ENCODE measurements around the gene ARHGEF9.

Gene ARHGEF9

GRCh38 chrX:63739885-63740284 is 45.1 kb downstream of the ARHGEF9 start:
- CTCF ChIA-PET, result no interaction called here
- Histone ChIP-seq H3K36me3 (ENCODE audit: control insufficient read depth in 2 of 2, insufficient read depth in 1 of 2, low read length in 2 of 2) (no peaks in the 10 kb centered on the region), H3K27ac (ENCODE audit: extremely low read depth, low read depth, low read length) (no peak overlapping the region), H3K4me3 (ENCODE audit: low read depth, low read length) (no peak overlapping the region), H3K9me3 (ENCODE audit: control insufficient read depth, insufficient read depth, low read depth, low read length) (no peaks in the 10 kb centered on the region; the same call in none of the 2 replicates), H3K4me1 (ENCODE audit: control insufficient read depth, insufficient read depth, low read length) (no peaks in the 10 kb centered on the region)
- TF ChIP-seq ZNF654 (tag by site-specific recombination; IDR thresholded peaks at IDR 0.05; ENCODE audit: low read depth) (no peak), ZNF48 (tag by site-specific recombination; IDR thresholded peaks at IDR 0.05) (no peak), ZNF157 (tag by site-specific recombination; IDR thresholded peaks at IDR 0.05) (no peak), ZNF10 (tag by site-specific recombination; IDR thresholded peaks at IDR 0.05) (no peak), EGR2 (tag by site-specific recombination; IDR thresholded peaks at IDR 0.05; ENCODE audit: low read depth) (no peak), ZNF274 (IDR thresholded peaks at IDR 0.05; ENCODE audit: low read length) (no peak), ZNF274 (tag by site-specific recombination; IDR thresholded peaks at IDR 0.05; ENCODE audit: borderline replicate concordance) (no peak), GLI4 (tag by site-specific recombination; IDR thresholded peaks at IDR 0.05) (no peak), IKZF3 (tag by site-specific recombination; IDR thresholded peaks at IDR 0.05) (no peak), ZNF19 (tag by site-specific recombination; IDR thresholded peaks at IDR 0.05; ENCODE audit: low read depth) (no peak), ZNF792 (tag by site-specific recombination; IDR thresholded peaks at IDR 0.05) (no peak), ZSCAN18 (tag by site-specific recombination; IDR thresholded peaks at IDR 0.05) (no peak), KLF10 (tag by site-specific recombination; IDR thresholded peaks at IDR 0.05) (no peak)
- TF ChIP-seq, protein P1, sequence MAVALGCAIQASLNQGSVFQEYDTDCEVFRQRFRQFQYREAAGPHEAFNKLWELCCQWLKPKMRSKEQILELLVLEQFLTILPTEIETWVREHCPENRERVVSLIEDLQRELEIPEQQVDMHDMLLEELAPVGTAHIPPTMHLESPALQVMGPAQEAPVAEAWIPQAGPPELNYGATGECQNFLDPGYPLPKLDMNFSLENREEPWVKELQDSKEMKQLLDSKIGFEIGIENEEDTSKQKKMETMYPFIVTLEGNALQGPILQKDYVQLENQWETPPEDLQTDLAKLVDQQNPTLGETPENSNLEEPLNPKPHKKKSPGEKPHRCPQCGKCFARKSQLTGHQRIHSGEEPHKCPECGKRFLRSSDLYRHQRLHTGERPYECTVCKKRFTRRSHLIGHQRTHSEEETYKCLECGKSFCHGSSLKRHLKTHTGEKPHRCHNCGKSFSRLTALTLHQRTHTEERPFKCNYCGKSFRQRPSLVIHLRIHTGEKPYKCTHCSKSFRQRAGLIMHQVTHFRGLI (tag by site-specific recombination; IDR thresholded peaks at IDR 0.05), result no peak
- POLR2A ChIA-PET, result no interaction called here

- H3K4me1 ChIP-seq (ENCODE audit: control insufficient read depth, insufficient read depth, low read length), result no peaks in the 10 kb centered on the region
- POLR2A ChIA-PET, result no interaction called here
- H3K27ac ChIP-seq (ENCODE audit: extremely low read depth, low read depth, low read length), result no peak overlapping the region
These were observed 46.3 kb downstream of the ARHGEF9 start for GRCh38 chrX:63738696-63739095.

More at GRCh38 chrX:63738696-63739095, 46.3 kb downstream of the ARHGEF9 start:
- H3K4me3 ChIP-seq (ENCODE audit: low read depth, low read length), result no peak overlapping the region
- no peaks in the 10 kb centered on the region for H3K36me3 ChIP-seq (ENCODE audit: control insufficient read depth in 2 of 2, insufficient read depth in 1 of 2, low read length in 2 of 2)
- TF ChIP-seq ZNF366 (tag by site-specific recombination; conservative IDR thresholded peaks at IDR 0.05), result no peak
- TF ChIP-seq, protein P2, sequence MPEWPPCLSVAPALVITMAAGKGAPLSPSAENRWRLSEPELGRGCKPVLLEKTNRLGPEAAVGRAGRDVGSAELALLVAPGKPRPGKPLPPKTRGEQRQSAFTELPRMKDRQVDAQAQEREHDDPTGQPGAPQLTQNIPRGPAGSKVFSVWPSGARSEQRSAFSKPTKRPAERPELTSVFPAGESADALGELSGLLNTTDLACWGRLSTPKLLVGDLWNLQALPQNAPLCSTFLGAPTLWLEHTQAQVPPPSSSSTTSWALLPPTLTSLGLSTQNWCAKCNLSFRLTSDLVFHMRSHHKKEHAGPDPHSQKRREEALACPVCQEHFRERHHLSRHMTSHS (tag by site-specific recombination; IDR thresholded peaks at IDR 0.05), result no peak
- no peak for TF ChIP-seq ZNF76 (tag by site-specific recombination; IDR thresholded peaks at IDR 0.05; ENCODE audit: borderline replicate concordance, low read depth)
- TF ChIP-seq ZNF133 (tag by site-specific recombination; IDR thresholded peaks at IDR 0.05), result no peak
- TF ChIP-seq ZFP41 (tag by site-specific recombination; IDR thresholded peaks at IDR 0.05; ENCODE audit: borderline replicate concordance), result no peak
- TF ChIP-seq ZNF530 (tag by site-specific recombination; IDR thresholded peaks at IDR 0.05; ENCODE audit: low read depth), result no peak
- no peak for TF ChIP-seq ZBTB7A (tag by site-specific recombination; IDR thresholded peaks at IDR 0.05; ENCODE audit: low read depth)
- TF ChIP-seq ZNF658 (tag by site-specific recombination; IDR thresholded peaks at IDR 0.05), result no peak
- no peak for TF ChIP-seq SCRT2 (tag by site-specific recombination; IDR thresholded peaks at IDR 0.05)
- TF ChIP-seq ZNF223 (tag by site-specific recombination; IDR thresholded peaks at IDR 0.05), result no peak
- no peak for TF ChIP-seq ZNF837 (tag by site-specific recombination; IDR thresholded peaks at IDR 0.05)
- TF ChIP-seq MYNN (tag by site-specific recombination; IDR thresholded peaks at IDR 0.05; ENCODE audit: borderline replicate concordance), result no peak
- TF ChIP-seq, protein P3, sequence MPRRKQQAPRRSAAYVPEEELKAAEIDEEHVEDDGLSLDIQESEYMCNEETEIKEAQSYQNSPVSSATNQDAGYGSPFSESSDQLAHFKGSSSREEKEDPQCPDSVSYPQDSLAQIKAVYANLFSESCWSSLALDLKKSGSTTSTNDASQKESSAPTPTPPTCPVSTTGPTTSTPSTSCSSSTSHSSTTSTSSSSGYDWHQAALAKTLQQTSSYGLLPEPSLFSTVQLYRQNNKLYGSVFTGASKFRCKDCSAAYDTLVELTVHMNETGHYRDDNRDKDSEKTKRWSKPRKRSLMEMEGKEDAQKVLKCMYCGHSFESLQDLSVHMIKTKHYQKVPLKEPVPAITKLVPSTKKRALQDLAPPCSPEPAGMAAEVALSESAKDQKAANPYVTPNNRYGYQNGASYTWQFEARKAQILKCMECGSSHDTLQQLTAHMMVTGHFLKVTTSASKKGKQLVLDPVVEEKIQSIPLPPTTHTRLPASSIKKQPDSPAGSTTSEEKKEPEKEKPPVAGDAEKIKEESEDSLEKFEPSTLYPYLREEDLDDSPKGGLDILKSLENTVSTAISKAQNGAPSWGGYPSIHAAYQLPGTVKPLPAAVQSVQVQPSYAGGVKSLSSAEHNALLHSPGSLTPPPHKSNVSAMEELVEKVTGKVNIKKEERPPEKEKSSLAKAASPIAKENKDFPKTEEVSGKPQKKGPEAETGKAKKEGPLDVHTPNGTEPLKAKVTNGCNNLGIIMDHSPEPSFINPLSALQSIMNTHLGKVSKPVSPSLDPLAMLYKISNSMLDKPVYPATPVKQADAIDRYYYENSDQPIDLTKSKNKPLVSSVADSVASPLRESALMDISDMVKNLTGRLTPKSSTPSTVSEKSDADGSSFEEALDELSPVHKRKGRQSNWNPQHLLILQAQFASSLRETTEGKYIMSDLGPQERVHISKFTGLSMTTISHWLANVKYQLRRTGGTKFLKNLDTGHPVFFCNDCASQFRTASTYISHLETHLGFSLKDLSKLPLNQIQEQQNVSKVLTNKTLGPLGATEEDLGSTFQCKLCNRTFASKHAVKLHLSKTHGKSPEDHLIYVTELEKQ (tag by site-specific recombination; IDR thresholded peaks at IDR 0.05; ENCODE audit: borderline replicate concordance), result no peak
- TF ChIP-seq ZNF2 (tag by site-specific recombination; IDR thresholded peaks at IDR 0.05), result no peak
- TF ChIP-seq ZNF629 (tag by site-specific recombination; IDR thresholded peaks at IDR 0.05), result no peak
- no peak for TF ChIP-seq KLF16 (tag by site-specific recombination; IDR thresholded peaks at IDR 0.05)
- H3K9me3 ChIP-seq (ENCODE audit: control insufficient read depth, insufficient read depth, low read depth, low read length), result peaks cover 2% of the 10 kb centered on the region; the same call in 1 of the 2 replicates
- CTCF ChIA-PET, result no interaction called here
